Endodermal cell (in vitro differentiated cells): ENCODE data around the gene OAT. TPM values are rescaled to one million over a fixed set of nuclear protein-coding genes. Genes with fewer than 3 reads are reported as not detected.

Experiments
- DNase-seq: peaks from one replicate; pipeline ENCODE4 v3.0.0-alpha.2; 2017
- H3K27ac ChIP-seq: 2 replicates; pipeline ENCODE4 v1.5.1; 2013; ENCODE audit warnings: mild to moderate bottlenecking, low read depth, low read length, moderate library complexity
- H3K27me3 ChIP-seq: 2 replicates; pipeline ENCODE4 v1.6.1; 2013; ENCODE audit warnings: mild to moderate bottlenecking, low read length, moderate library complexity; ENCODE audit not compliant: insufficient read depth, control insufficient read depth, poor library complexity, severe bottlenecking
- H3K36me3 ChIP-seq: 2 replicates; pipeline ENCODE4 v1.7.0; 2013; ENCODE audit warnings: mild to moderate bottlenecking, low read length, moderate library complexity; ENCODE audit not compliant: control insufficient read depth, insufficient read depth
- H3K4me1 ChIP-seq: one replicate; pipeline ENCODE4 v1.7.0; 2013; ENCODE audit warnings: low read length; ENCODE audit not compliant: control insufficient read depth, insufficient read depth
- H3K4me3 ChIP-seq: 2 replicates; pipeline ENCODE4 v1.5.1; 2013; ENCODE audit warnings: mild to moderate bottlenecking, low read length, moderate library complexity
- H3K9ac ChIP-seq: 2 replicates; pipeline ENCODE4 v1.6.1; 2013; ENCODE audit warnings: mild to moderate bottlenecking, low read length, moderate library complexity; ENCODE audit not compliant: poor library complexity, severe bottlenecking; ENCODE audit errors: extremely low read depth
- H3K9me3 ChIP-seq: 2 replicates; pipeline ENCODE4 v1.6.1; 2013; ENCODE audit warnings: mild to moderate bottlenecking, low read length, moderate library complexity; ENCODE audit not compliant: control insufficient read depth
- H3K27ac Mint-ChIP-seq: 2 replicates; pipeline ENCODE4 v1.8.0; 2020; ENCODE audit warnings: mixed read lengths
- H3K27me3 Mint-ChIP-seq: 2 replicates; pipeline ENCODE4 v1.8.0; 2021; ENCODE audit warnings: mild to moderate bottlenecking, mixed read lengths; ENCODE audit not compliant: insufficient read depth
- H3K36me3 Mint-ChIP-seq: 2 replicates; pipeline ENCODE4 v1.8.0; 2020; ENCODE audit warnings: low read depth, mixed read lengths
- H3K4me1 Mint-ChIP-seq: 2 replicates; pipeline ENCODE4 v1.8.0; 2020; ENCODE audit warnings: mixed read lengths
- H3K4me3 Mint-ChIP-seq: 2 replicates; pipeline ENCODE4 v1.8.0; 2020; ENCODE audit warnings: mild to moderate bottlenecking, moderate library complexity, mixed read lengths
- H3K9me3 Mint-ChIP-seq: 2 replicates; pipeline ENCODE4 v1.8.0; 2020; ENCODE audit warnings: mild to moderate bottlenecking, mixed read lengths
- CTCF ChIP-seq: fragments of 200-600 bp; sonication (generic); conservative IDR thresholded peaks from 2 replicates; pipeline ENCODE4 v1.5.0; 2021; ENCODE audit warnings: antibody characterized with exemption, mild to moderate bottlenecking
- WGBS, 2 experiments: methylation state at CpG; one replicate each; pipeline versions ENCODE4 v1.1.5 to v1.1.7; 2013; ENCODE audit warnings: missing lambda C conversion rate in 2 of 2, mixed read lengths in 1 of 2; ENCODE audit not compliant: insufficient coverage in 1 of 2, insufficient read length in 1 of 2; 5-methylcytosine and 5-hydroxymethylcytosine counted together
- total RNA-seq, 2 donors: library from RNA; stranded (reverse); fragmentation: NEBNext Ultra II Directional in 1 of 2; extraction: Animal tissue kit (Norgen Biotek cat#: 25700) in 1 of 2; gene quantifications; 2 replicates in 1 of 2; 3 replicates in 1 of 2; pipeline ENCODE4 v1.2.1, GENCODE V29; 2021

OAT gene
- total RNA-seq, 2 donors from 2014 or later = 58.6 to 71.6 TPM

GRCh38 chr10:124402273-124402672 is 16.4 kb downstream of the OAT start:
- no peak overlapping the region for H3K27ac ChIP-seq
- Mint-ChIP-seq H3K27me3 (no peaks in the 10 kb centered on the region), H3K9me3 (no peaks in the 10 kb centered on the region), H3K27ac (no peak overlapping the region), H3K36me3 (peaks cover 62% of the 10 kb centered on the region), H3K4me3 (no peak overlapping the region), H3K4me1 (peaks cover 8% of the 10 kb centered on the region)
- no peaks in the 10 kb centered on the region for H3K4me1 ChIP-seq
- peaks cover 69% of the 10 kb centered on the region for H3K36me3 ChIP-seq
- H3K9me3 ChIP-seq = no peaks in the 10 kb centered on the region
- DNase-seq = no peak
- H3K9ac ChIP-seq = no peak overlapping the region
- TF ChIP-seq CTCF = no peak
- H3K4me3 ChIP-seq = no peak overlapping the region
- 93 to 100% methylated on average over 2 of the region's 2 CpGs for WGBS, 2 experiments
- H3K27me3 ChIP-seq = no peaks in the 10 kb centered on the region

DNA sequence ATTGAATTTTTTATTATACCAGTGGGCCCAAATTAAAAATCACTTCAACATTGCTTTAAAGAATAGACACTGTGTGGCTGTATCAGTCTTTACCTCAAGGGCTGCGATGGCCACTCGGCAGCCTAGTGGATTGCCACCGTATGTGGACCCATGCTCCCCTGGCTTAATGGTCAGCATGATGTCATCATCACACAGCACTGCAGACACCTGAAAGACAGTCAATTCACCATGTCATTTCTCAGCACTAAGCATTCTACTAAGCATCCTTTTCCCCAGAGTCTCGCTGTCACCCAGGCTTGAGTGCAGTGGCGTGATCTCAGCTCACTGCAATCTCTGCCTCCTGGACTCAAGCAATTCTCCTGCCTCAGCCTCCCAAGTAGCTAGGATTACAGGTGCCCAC is 17.1 kb downstream of the OAT start:
- Histone ChIP-seq H3K9ac (no peak overlapping the region), H3K27me3 (no peaks in the 10 kb centered on the region), H3K36me3 (peaks cover 69% of the 10 kb centered on the region), H3K4me1 (no peaks in the 10 kb centered on the region), H3K9me3 (no peaks in the 10 kb centered on the region), H3K27ac (no peak overlapping the region), H3K4me3 (no peak overlapping the region)
- peaks cover 8% of the 10 kb centered on the region for H3K4me1 Mint-ChIP-seq
- no peaks in the 10 kb centered on the region for H3K27me3 Mint-ChIP-seq
- no peak for DNase-seq
- 91 to 95% methylated on average over 5 of the region's 5 CpGs for WGBS, 2 experiments
- H3K36me3 Mint-ChIP-seq = peaks cover 60% of the 10 kb centered on the region
- H3K27ac Mint-ChIP-seq = no peak overlapping the region
- no peak overlapping the region for H3K4me3 Mint-ChIP-seq
- H3K9me3 Mint-ChIP-seq = no peaks in the 10 kb centered on the region
- no peak for TF ChIP-seq CTCF

GRCh38 chr10:124394583-124394982 is 24.1 kb downstream of the OAT start:
- Histone ChIP-seq H3K27ac (no peak overlapping the region), H3K27me3 (no peaks in the 10 kb centered on the region), H3K36me3 (peaks cover 18% of the 10 kb centered on the region), H3K4me3 (no peak overlapping the region), H3K9me3 (no peaks in the 10 kb centered on the region), H3K4me1 (no peaks in the 10 kb centered on the region), H3K9ac (no peak overlapping the region)
- 81 to 83% methylated on average over 1 of the region's 1 CpG for WGBS, 2 experiments
- peaks cover 11% of the 10 kb centered on the region for H3K4me1 Mint-ChIP-seq
- H3K4me3 Mint-ChIP-seq = no peak overlapping the region
- peaks cover 15% of the 10 kb centered on the region for H3K36me3 Mint-ChIP-seq
- H3K27me3 Mint-ChIP-seq = no peaks in the 10 kb centered on the region
- no peak for DNase-seq
- no peaks in the 10 kb centered on the region for H3K9me3 Mint-ChIP-seq
- no peak overlapping the region for H3K27ac Mint-ChIP-seq
- no peak for TF ChIP-seq CTCF
